ENCODE data around the gene NPM3. TPM values are rescaled to one million over a fixed set of nuclear protein-coding genes. Genes with fewer than 3 reads are reported as not detected.

NPM3 gene
- total RNA-seq, 1 donor from 2014 or later = 45.2 TPM

DNA sequence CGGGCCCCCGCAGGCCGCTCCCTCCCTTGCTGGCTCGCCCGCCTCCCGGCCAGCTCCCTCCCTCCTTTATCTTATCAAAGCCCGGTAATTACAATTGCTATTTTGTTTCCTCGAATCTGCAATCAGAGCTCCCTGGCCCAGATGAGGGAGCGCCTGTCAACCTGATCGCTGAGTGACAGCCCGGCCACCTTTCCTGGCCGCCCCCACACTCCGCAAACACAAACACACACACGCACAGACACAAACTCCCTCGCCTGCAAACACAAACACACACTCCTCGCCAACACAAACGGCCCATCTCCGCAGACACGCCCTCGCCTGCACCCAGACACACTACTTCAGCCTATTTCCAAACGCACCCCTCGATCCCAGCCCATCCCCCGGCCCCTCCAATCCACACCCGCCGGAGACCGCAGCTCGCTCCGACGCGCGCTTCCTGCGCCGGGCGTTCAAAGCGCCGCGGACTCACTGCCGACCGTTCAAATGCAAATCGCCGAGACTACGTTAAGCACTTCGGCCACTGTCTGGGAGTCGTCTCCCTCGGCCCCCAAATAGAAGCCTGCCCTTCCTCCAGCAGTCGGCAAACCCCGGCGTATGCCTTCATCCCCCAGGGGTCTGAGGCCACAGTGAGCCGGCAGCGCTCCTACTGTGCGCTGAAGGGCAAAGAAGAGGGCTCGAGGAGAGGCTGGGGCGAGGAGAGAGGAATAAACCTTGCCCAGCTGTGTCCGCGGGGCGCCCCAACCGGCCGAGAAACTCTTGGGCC is 4.3 kb downstream of the NPM3 start:
- Mint-ChIP-seq H3K9me3 (no peaks in the 10 kb centered on the region), H3K4me3 (peak overlapping the region; percentile 55), H3K4me1 (peaks cover 41% of the 10 kb centered on the region), H3K27ac (no peak overlapping the region), H3K27me3 (ENCODE audit: low read depth) (peaks cover 62% of the 10 kb centered on the region), H3K36me3 (peaks cover 8% of the 10 kb centered on the region)
- TF ChIP-seq, protein P1, sequence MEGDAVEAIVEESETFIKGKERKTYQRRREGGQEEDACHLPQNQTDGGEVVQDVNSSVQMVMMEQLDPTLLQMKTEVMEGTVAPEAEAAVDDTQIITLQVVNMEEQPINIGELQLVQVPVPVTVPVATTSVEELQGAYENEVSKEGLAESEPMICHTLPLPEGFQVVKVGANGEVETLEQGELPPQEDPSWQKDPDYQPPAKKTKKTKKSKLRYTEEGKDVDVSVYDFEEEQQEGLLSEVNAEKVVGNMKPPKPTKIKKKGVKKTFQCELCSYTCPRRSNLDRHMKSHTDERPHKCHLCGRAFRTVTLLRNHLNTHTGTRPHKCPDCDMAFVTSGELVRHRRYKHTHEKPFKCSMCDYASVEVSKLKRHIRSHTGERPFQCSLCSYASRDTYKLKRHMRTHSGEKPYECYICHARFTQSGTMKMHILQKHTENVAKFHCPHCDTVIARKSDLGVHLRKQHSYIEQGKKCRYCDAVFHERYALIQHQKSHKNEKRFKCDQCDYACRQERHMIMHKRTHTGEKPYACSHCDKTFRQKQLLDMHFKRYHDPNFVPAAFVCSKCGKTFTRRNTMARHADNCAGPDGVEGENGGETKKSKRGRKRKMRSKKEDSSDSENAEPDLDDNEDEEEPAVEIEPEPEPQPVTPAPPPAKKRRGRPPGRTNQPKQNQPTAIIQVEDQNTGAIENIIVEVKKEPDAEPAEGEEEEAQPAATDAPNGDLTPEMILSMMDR (IDR thresholded peaks at IDR 0.05; ENCODE audit: unreplicated experiment) = no peak
- DNase-seq (ENCODE audit: low spot score in 2 of 2, unreplicated experiment in 2 of 2) = no peak

DNA sequence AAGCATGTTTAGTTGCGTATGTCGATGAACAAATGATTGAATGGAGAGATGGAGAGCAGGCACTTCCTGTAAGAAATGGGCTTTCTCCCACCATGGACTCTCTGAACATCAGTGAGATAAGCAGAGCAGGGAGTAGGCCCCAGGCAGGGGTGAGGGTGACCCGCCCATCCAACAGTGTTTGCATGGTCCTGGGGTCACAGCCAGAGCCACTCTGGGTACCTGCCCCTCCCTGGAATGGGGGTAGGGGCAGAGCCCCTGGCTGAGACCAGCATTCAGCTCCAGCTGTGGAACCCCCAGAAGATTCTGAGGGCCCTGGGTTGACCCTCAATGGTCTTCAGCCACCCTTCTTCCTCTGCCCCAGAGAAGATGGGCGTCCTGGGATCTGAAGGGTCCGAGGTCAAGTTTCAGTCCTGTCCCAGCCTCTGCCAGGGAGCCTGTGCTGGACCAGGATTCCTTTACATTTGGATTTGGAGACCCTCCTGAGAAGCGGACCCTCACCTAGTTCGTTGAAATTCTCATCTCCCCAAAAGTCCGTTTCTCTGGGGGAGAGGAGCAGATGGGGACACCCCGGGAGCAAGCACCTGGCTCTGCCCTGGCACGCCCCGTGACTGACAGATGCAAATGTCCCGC is 5.0 kb downstream of the NPM3 start:
- H3K4me3 Mint-ChIP-seq = peak overlapping the region; percentile 55
- peaks cover 39% of the 10 kb centered on the region for H3K4me1 Mint-ChIP-seq

DNA sequence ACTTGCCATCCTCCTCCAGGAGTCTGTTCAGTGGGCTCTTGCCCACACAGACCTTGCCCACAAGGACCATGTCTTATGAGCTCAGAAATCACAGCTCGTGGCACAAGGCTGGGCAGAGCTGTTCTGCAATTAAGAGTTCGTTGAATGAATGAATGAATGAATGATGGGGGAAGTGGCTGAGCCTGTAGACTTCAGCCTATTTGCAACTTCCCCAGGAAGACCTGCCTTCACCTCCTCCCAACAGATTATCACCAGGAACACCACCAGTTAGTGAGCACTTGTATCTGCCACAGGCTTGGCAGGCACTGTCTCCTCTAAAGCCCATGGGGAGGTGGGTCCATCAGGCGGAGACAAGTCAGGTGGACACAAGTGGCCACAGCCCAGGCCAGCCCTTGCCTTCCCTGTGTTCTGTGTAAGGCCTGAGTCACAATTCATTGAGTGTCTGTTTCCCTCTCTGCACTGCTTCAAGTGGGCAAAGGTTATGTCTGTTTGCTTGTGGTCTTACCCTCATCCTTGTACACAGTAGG is 5.6 kb downstream of the NPM3 start:
- no peak overlapping the region for H3K27ac Mint-ChIP-seq
- no peaks in the 10 kb centered on the region for H3K9me3 Mint-ChIP-seq
- peaks cover 75% of the 10 kb centered on the region for H3K27me3 Mint-ChIP-seq (ENCODE audit: low read depth)
- TF ChIP-seq, protein P1 (IDR thresholded peaks at IDR 0.05; ENCODE audit: unreplicated experiment) = no peak
- peaks cover 33% of the 10 kb centered on the region for H3K4me1 Mint-ChIP-seq
- peak overlapping the region; percentile 2 for H3K4me3 Mint-ChIP-seq
- no peak for DNase-seq (ENCODE audit: low spot score in 2 of 2, unreplicated experiment in 2 of 2)
- H3K36me3 Mint-ChIP-seq = peaks cover 8% of the 10 kb centered on the region

More for the DNA sequence above, 5.0 kb downstream of the NPM3 start:
- peaks cover 69% of the 10 kb centered on the region for H3K27me3 Mint-ChIP-seq (ENCODE audit: low read depth)
- H3K27ac Mint-ChIP-seq = no peak overlapping the region
- H3K36me3 Mint-ChIP-seq = peaks cover 8% of the 10 kb centered on the region
- H3K9me3 Mint-ChIP-seq = no peaks in the 10 kb centered on the region
- no peak for DNase-seq (ENCODE audit: low spot score in 2 of 2, unreplicated experiment in 2 of 2)
- TF ChIP-seq, protein P1 (IDR thresholded peaks at IDR 0.05; ENCODE audit: unreplicated experiment) = no peak

DNA sequence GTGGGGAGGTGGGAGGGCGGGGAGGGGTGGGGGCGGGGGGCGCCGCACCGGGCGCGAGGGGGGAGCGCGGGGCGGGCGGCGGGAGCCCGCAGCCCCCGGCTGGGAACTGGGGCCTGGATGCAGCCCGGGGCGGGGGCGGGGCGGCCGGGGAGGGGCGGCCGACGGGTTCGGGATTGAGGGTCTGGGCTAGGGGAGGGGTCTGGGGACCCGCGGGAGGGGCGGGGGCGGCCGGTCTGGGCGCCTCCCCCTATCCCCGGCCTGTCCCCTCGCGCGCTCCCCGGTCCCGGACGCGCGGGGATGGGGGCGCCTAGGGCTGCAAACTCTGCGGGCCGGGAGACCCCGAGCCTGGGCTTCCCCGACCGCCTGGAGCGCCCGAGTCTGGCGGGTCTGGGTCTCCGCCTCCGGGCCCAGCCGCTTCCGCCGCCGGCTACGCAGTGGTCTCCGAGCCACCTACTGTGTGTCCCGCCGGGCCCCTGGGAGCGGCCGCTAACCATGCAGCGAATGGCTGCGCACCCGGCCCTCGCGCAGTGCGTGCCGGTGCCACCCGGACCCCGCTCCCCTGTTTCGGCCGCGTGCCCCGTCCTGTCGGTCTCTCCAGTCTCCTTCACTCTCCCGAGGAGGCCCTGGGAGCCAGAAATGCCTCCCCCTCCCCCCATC is 7.0 kb downstream of the NPM3 start:
- peaks cover 88% of the 10 kb centered on the region for H3K27me3 Mint-ChIP-seq (ENCODE audit: low read depth)
- DNase-seq (ENCODE audit: low spot score in 2 of 2, unreplicated experiment in 2 of 2) = no peak
- no peak overlapping the region for H3K27ac Mint-ChIP-seq
- H3K4me3 Mint-ChIP-seq = no peak overlapping the region
- TF ChIP-seq, protein P1 (IDR thresholded peaks at IDR 0.05; ENCODE audit: unreplicated experiment) = no peak
- H3K36me3 Mint-ChIP-seq = peaks cover 8% of the 10 kb centered on the region
- no peaks in the 10 kb centered on the region for H3K9me3 Mint-ChIP-seq
- peaks cover 25% of the 10 kb centered on the region for H3K4me1 Mint-ChIP-seq

DNA sequence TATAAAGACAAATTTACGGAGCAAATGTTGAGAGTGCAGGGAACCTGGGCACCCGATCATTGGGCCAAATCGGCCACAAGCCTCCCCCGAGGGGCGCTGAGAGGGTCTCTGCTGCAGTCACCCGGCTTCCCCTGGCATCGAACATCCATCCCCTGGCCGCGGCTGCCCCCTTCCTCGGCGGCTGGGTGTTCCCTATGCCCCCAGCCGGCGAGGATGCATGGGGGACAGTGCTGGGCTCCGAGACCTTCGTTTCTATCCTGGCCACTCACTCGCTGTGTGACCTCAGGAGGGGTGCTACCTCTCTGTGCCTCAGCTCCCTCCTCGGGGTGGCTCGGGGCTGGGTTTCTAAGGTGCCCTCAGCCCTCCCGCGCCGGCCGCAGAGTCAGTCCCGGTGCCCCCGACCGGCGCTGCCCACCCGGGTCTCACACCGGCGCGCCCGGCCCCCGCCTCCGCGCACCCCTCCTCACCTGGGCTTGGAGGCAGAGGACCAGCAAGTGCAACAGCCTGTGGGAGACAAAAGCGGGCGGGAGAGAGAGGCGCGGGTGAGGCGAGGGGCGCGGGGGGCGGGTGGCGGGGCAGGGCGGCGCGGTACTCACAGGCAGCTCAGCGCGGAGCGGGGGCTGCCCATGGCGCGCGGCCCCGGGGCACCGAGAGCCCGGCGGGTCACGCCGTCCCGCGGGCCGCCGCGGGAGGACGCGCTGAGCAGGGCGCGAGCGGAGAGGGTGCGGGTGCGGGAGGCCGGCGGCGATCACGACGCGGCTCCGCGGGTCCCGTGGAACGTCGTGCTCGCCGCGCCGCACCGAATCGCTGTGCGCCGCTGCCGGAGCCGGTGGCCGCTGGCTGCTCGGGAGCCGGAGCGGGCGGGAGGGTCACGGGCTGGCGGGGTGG is 7.7 kb downstream of the NPM3 start, which contains the start of gene FGF8:
TSS of gene FGF8 (minus strand) at position 842 of the 888 bp plus-strand sequence. CDS start at position 628, 214 bp downstream.
- H3K36me3 Mint-ChIP-seq = peaks cover 8% of the 10 kb centered on the region

More for the DNA sequence above, 7.7 kb downstream of the NPM3 start, which contains the start of gene FGF8:
- H3K9me3 Mint-ChIP-seq = no peaks in the 10 kb centered on the region
- peaks cover 92% of the 10 kb centered on the region for H3K27me3 Mint-ChIP-seq (ENCODE audit: low read depth)
- H3K4me1 Mint-ChIP-seq = peaks cover 21% of the 10 kb centered on the region
- H3K27ac Mint-ChIP-seq = no peak within 1 kb of the TSS
- TF ChIP-seq, protein P1 (IDR thresholded peaks at IDR 0.05; ENCODE audit: unreplicated experiment) = no peak
- DNase-seq (ENCODE audit: low spot score in 2 of 2, unreplicated experiment in 2 of 2) = no peak
- peak within 1 kb of the TSS; percentile 51 for H3K4me3 Mint-ChIP-seq
